Ovary (tissue), 3 donors: ENCODE results near the gene ARHGEF4.

Experiments used
- EP300 ChIP-seq: sonication (generic); formaldehyde crosslinking; IDR thresholded peaks from one replicate; pipeline ENCODE4 v1.6.1; 2017; ENCODE audit warnings: antibody characterized with exemption
- TF ChIP-seq, protein P1 (sequence below), 3 donors: fragments of 450-650 bp in 2 of 3; fragments of 200-600 bp in 1 of 3; IDR thresholded peaks; one replicate each; pipeline versions ENCODE4 v1.5.1 to v1.8.0; 2016 to 2022; ENCODE audit warnings: antibody characterized with exemption in 3 of 3, mild to moderate bottlenecking in 1 of 3
- donor health status: DM: no; HTN: no; CAD: no.

DNA sequence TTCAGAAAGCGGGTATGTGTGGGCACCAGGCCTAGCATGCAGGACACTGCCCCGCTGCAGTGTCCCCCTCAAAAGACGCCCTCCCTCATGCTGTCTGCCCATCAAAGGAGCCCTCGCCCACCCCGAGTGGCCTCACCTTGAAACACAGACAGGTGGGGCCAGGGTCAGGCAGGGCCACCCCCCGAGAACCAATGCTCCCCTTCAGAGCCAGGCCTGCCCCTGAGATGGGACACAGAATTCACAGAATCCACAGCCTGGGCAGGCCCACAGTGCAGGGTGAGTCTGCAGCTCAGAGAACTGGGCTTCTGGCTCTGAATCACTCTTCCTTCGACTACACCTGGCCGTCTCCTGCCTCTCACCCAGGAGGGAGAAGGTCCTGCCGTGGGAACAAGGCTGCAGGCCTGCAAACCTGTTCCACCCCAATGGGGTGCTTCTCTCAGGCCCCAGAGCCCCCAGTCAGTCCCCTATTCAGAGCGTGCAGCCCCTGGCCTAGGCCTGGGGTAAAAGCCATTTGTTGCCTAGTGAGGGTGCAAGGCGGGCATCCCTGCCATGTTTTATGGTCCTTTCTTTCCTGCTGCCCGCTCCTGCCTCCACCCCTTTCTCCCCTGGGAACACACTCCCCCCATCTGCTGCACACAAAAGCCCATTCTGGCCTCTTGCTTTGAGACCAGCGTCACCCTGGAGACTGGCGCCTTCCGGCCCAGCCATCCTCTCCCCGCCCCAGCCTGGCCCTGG lies 11.3 kb upstream of the ARHGEF4 start:
- TF ChIP-seq, protein P1, sequence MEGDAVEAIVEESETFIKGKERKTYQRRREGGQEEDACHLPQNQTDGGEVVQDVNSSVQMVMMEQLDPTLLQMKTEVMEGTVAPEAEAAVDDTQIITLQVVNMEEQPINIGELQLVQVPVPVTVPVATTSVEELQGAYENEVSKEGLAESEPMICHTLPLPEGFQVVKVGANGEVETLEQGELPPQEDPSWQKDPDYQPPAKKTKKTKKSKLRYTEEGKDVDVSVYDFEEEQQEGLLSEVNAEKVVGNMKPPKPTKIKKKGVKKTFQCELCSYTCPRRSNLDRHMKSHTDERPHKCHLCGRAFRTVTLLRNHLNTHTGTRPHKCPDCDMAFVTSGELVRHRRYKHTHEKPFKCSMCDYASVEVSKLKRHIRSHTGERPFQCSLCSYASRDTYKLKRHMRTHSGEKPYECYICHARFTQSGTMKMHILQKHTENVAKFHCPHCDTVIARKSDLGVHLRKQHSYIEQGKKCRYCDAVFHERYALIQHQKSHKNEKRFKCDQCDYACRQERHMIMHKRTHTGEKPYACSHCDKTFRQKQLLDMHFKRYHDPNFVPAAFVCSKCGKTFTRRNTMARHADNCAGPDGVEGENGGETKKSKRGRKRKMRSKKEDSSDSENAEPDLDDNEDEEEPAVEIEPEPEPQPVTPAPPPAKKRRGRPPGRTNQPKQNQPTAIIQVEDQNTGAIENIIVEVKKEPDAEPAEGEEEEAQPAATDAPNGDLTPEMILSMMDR (IDR thresholded peaks at IDR 0.05): no peak
- no peak for TF ChIP-seq EP300
